WTC11 (cell line): Measurements from ENCODE around the gene LIG1. TPM values are rescaled to one million over a fixed set of nuclear protein-coding genes. Genes with fewer than 3 reads are reported as not detected.
A peak's percentile ranks its signal among the peaks of the same experiment; 100 is the strongest.

Experiments used
- ATAC-seq: fragments of 200-7000 bp; cut with Tn5 transposase; 2 replicates; pipeline ENCODE4 v1.10.0; 2021; ENCODE audit warnings: mild to moderate bottlenecking, moderate library complexity
- CTCF ChIA-PET: fragments of 300-600 bp; sonication (Branson Sonifier 250); formaldehyde crosslinking; loops from one replicate; lab custom pipeline; 2021; ENCODE audit warnings: antibody characterized with exemption; lab: Charles Lee
- POLR2A ChIA-PET: fragments of 350-600 bp; sonication (Branson Sonifier 250); formaldehyde crosslinking; loops from one replicate; lab custom pipeline; 2021; ENCODE audit warnings: antibody characterized with exemption; lab: Charles Lee
- DNase-seq: peaks from one replicate; pipeline ENCODE4 v3.0.0; 2021; ENCODE audit warnings: low spot score
- H3K27ac Mint-ChIP-seq: 2 replicates; pipeline ENCODE4 v1.8.0; 2021; ENCODE audit warnings: mixed read lengths
- H3K27me3 Mint-ChIP-seq: 2 replicates; pipeline ENCODE4 v1.8.0; 2021; ENCODE audit warnings: low read depth, mild to moderate bottlenecking, moderate library complexity, mixed read lengths
- H3K36me3 Mint-ChIP-seq: 2 replicates; pipeline ENCODE4 v1.8.0; 2021; ENCODE audit warnings: mixed read lengths
- H3K4me1 Mint-ChIP-seq: 2 replicates; pipeline ENCODE4 v1.8.0; 2022; ENCODE audit warnings: mixed read lengths
- H3K4me3 Mint-ChIP-seq: 2 replicates; pipeline ENCODE4 v1.8.0; 2021; ENCODE audit warnings: mild to moderate bottlenecking, moderate library complexity, mixed read lengths
- H3K9me3 Mint-ChIP-seq: 2 replicates; pipeline ENCODE4 v1.8.0; 2021; ENCODE audit warnings: mixed read lengths
- ATF3 ChIP-seq: sonication (generic); formaldehyde crosslinking; conservative IDR thresholded peaks from 2 replicates; pipeline ENCODE4 v1.8.1; 2022; ENCODE audit warnings: mild to moderate bottlenecking, missing genetic modification reagents
- E2F5 ChIP-seq: sonication (generic); formaldehyde crosslinking; IDR thresholded peaks from 2 replicates; pipeline ENCODE4 v1.8.1; 2022; ENCODE audit warnings: mild to moderate bottlenecking, moderate library complexity, missing genetic modification reagents
- ERG ChIP-seq: fragments of 250-450 bp; sonication (Bioruptor Pico); IDR thresholded peaks from 2 replicates; pipeline ENCODE4 v1.8.0; 2021; ENCODE audit warnings: mild to moderate bottlenecking
- ESRRA ChIP-seq: sonication (generic); formaldehyde crosslinking; IDR thresholded peaks from 2 replicates; pipeline ENCODE4 v1.8.1; 2022; ENCODE audit warnings: mild to moderate bottlenecking, missing genetic modification reagents, borderline replicate concordance
- ETV6 ChIP-seq: sonication (generic); formaldehyde crosslinking; IDR thresholded peaks from 2 replicates; pipeline ENCODE4 v1.8.1; 2022; ENCODE audit warnings: mild to moderate bottlenecking, missing genetic modification reagents
- FOXP4 ChIP-seq: sonication (generic); formaldehyde crosslinking; IDR thresholded peaks from 2 replicates; pipeline ENCODE4 v1.8.0; 2022; ENCODE audit warnings: mild to moderate bottlenecking, missing genetic modification reagents
- GABPB1 ChIP-seq: sonication (generic); formaldehyde crosslinking; IDR thresholded peaks from 2 replicates; pipeline ENCODE4 v1.8.1; 2023; ENCODE audit warnings: mild to moderate bottlenecking, missing genetic modification reagents
- GTF2I ChIP-seq: fragments of 250-450 bp; sonication (Bioruptor Pico); conservative IDR thresholded peaks from 2 replicates; pipeline ENCODE4 v1.4.0; 2021; ENCODE audit warnings: mild to moderate bottlenecking
- IRF1 ChIP-seq: sonication (generic); formaldehyde crosslinking; IDR thresholded peaks from 2 replicates; pipeline ENCODE4 v1.8.0; 2023; ENCODE audit warnings: missing genetic modification reagents
- MAX ChIP-seq: sonication (generic); formaldehyde crosslinking; IDR thresholded peaks from 2 replicates; pipeline ENCODE4 v1.8.0; 2022; ENCODE audit warnings: mild to moderate bottlenecking, missing genetic modification reagents
- MLX ChIP-seq: sonication (generic); formaldehyde crosslinking; IDR thresholded peaks from 2 replicates; pipeline ENCODE4 v1.8.1; 2023; ENCODE audit warnings: mild to moderate bottlenecking, missing genetic modification reagents, moderate library complexity
- NFATC4 ChIP-seq: fragments of 250-450 bp; sonication (Bioruptor Pico); IDR thresholded peaks from 2 replicates; pipeline ENCODE4 v1.9.0; 2021; ENCODE audit warnings: mild to moderate bottlenecking
- NR3C1 ChIP-seq: sonication (generic); formaldehyde crosslinking; conservative IDR thresholded peaks from 2 replicates; pipeline ENCODE4 v1.8.1; 2023; ENCODE audit warnings: low read depth, mild to moderate bottlenecking, missing genetic modification reagents
- SMAD3 ChIP-seq: sonication (generic); formaldehyde crosslinking; IDR thresholded peaks from 2 replicates; pipeline ENCODE4 v1.8.0; 2022; ENCODE audit warnings: missing genetic modification reagents, mild to moderate bottlenecking, borderline replicate concordance
- TCF7 ChIP-seq: sonication (generic); formaldehyde crosslinking; IDR thresholded peaks from 2 replicates; pipeline ENCODE4 v1.8.0; 2022; ENCODE audit warnings: mild to moderate bottlenecking, low read depth, missing genetic modification reagents, moderate library complexity
- ZMAT4 ChIP-seq: fragments of 250-450 bp; sonication (Bioruptor Pico); IDR thresholded peaks from 2 replicates; pipeline ENCODE4 v1.9.0; 2021; ENCODE audit warnings: mild to moderate bottlenecking
- ZNF121 ChIP-seq: sonication (generic); formaldehyde crosslinking; IDR thresholded peaks from 2 replicates; pipeline ENCODE4 v1.8.0; 2023; ENCODE audit warnings: missing genetic modification reagents
- ZNF281 ChIP-seq: sonication (generic); formaldehyde crosslinking; IDR thresholded peaks from 2 replicates; pipeline ENCODE4 v1.8.0; 2023; ENCODE audit warnings: mild to moderate bottlenecking, missing genetic modification reagents
- ZNF416 ChIP-seq: fragments of 250-450 bp; sonication (Bioruptor Pico); IDR thresholded peaks from 2 replicates; pipeline ENCODE4 v1.9.0; 2021; ENCODE audit warnings: mild to moderate bottlenecking, inconsistent platforms
- total RNA-seq: library from RNA; stranded (reverse); gene quantifications from 3 replicates; pipeline ENCODE4 v1.2.3, GENCODE V29; 2021

Gene LIG1
- total RNA-seq, 1 experiment from 2014 or later = 119 TPM

- no peak for DNase-seq
- peaks cover 27% of the 10 kb centered on the region for H3K4me1 Mint-ChIP-seq
- no peak for ATAC-seq
- peaks cover 19% of the 10 kb centered on the region for H3K36me3 Mint-ChIP-seq
- H3K4me3 Mint-ChIP-seq = no peak overlapping the region
- CTCF ChIA-PET = no interaction called here
- no peak overlapping the region for H3K27ac Mint-ChIP-seq
- TF ChIP-seq SMAD3 (CRISPR knock-in tag) (no peak), ATF3 (CRISPR knock-in tag) (no peak), FOXP4 (CRISPR knock-in tag) (no peak), TCF7 (CRISPR knock-in tag) (no peak), MAX (CRISPR knock-in tag) (no peak), ZNF281 (CRISPR knock-in tag) (no peak), ESRRA (CRISPR knock-in tag) (no peak), ZNF121 (CRISPR knock-in tag) (no peak), ERG (CRISPR knock-in tag) (no peak), NFATC4 (no peak), ETV6 (no peak), ZNF416 (CRISPR knock-in tag) (no peak), GABPB1 (no peak), IRF1 (CRISPR knock-in tag) (no peak), E2F5 (CRISPR knock-in tag) (no peak), NR3C1 (CRISPR knock-in tag) (no peak), ZMAT4 (CRISPR knock-in tag) (no peak)
- peaks cover 11% of the 10 kb centered on the region for H3K9me3 Mint-ChIP-seq
- POLR2A ChIA-PET = no interaction called here
- peaks cover 10% of the 10 kb centered on the region for H3K27me3 Mint-ChIP-seq
These were observed 22.6 kb upstream of the LIG1 start for GRCh38 chr19:48192750-48193149.

- ChIA-PET POLR2A (interaction anchor here (1.4 to 2.0 kb wide), 2 partner anchors 13 to 21 kb away, joined by 6 to 9 read pairs; no protein-coding TSS in a partner anchor), CTCF (interaction anchor here (0.9 to 2.3 kb wide), 12 partner anchors 11 to 143 kb away, joined by 3 to 57 read pairs (median 9); partner anchors contain the start of genes CARD8, LIG1 and ZSWIM9)
- peaks cover 19% of the 10 kb centered on the region for H3K4me1 Mint-ChIP-seq
- peaks cover 21% of the 10 kb centered on the region for H3K36me3 Mint-ChIP-seq
- DNase-seq (no peak), ATAC-seq (no peak)
- H3K4me3 Mint-ChIP-seq = peak overlapping the region; percentile 29; the same call in 1 of the 2 replicates
- peaks cover 11% of the 10 kb centered on the region for H3K9me3 Mint-ChIP-seq
- peaks cover 10% of the 10 kb centered on the region for H3K27me3 Mint-ChIP-seq
- H3K27ac Mint-ChIP-seq = peak overlapping the region; percentile 60; the same call in 1 of the 2 replicates
- TF ChIP-seq GTF2I (no peak), MLX (CRISPR knock-in tag) (no peak)
These were observed 20.7 kb upstream of the LIG1 start for GRCh38 chr19:48190885-48191284.
